ENCODE measurements around the gene ARRDC4. TPM values are rescaled to one million over a fixed set of nuclear protein-coding genes. Genes with fewer than 3 reads are reported as not detected.

The ARRDC4 gene
- polyA plus RNA-seq (2011; rRNA removed) (39.6 and 67.4 TPM in 2 replicates), polyA minus RNA-seq (2011; rRNA and poly(A)+ RNA removed) (26.9 and 29.3 TPM in 2 replicates)

GRCh38 chr15:97960364-97961066 is at the start of gene ARRDC4:
TSS of gene ARRDC4 (plus strand) at chr15:97960703. CDS start at chr15:97960862, 159 bp downstream.
- Histone ChIP-seq H3K36me3 (ENCODE audit: control insufficient read depth, insufficient read depth, low read length) (no peaks in the 10 kb centered on the region; the same call in 1 of the 2 replicates), H3K27me3 (ENCODE audit: control insufficient read depth, insufficient read depth, low read length) (no peaks in the 10 kb centered on the region), H3K4me3 (ENCODE audit: low read depth, low read length) (peak within 1 kb of the TSS; percentile 82)
- peak; percentile 100 for DNase-seq (ENCODE audit: low read depth)
- ChIA-PET POLR2A (interaction anchor here (0.5 kb wide), 1 partner anchor 122 kb away, joined by 5 read pairs; no protein-coding TSS in a partner anchor), CTCF (interaction anchor here (1.0 kb wide), 2 partner anchors 52 to 125 kb away, joined by 3 read pairs; no protein-coding TSS in a partner anchor)
- TF ChIP-seq, protein P1, sequence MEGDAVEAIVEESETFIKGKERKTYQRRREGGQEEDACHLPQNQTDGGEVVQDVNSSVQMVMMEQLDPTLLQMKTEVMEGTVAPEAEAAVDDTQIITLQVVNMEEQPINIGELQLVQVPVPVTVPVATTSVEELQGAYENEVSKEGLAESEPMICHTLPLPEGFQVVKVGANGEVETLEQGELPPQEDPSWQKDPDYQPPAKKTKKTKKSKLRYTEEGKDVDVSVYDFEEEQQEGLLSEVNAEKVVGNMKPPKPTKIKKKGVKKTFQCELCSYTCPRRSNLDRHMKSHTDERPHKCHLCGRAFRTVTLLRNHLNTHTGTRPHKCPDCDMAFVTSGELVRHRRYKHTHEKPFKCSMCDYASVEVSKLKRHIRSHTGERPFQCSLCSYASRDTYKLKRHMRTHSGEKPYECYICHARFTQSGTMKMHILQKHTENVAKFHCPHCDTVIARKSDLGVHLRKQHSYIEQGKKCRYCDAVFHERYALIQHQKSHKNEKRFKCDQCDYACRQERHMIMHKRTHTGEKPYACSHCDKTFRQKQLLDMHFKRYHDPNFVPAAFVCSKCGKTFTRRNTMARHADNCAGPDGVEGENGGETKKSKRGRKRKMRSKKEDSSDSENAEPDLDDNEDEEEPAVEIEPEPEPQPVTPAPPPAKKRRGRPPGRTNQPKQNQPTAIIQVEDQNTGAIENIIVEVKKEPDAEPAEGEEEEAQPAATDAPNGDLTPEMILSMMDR (IDR thresholded peaks at IDR 0.05; ENCODE audit: insufficient read depth, low read depth, low read length), result no peak

DNA sequence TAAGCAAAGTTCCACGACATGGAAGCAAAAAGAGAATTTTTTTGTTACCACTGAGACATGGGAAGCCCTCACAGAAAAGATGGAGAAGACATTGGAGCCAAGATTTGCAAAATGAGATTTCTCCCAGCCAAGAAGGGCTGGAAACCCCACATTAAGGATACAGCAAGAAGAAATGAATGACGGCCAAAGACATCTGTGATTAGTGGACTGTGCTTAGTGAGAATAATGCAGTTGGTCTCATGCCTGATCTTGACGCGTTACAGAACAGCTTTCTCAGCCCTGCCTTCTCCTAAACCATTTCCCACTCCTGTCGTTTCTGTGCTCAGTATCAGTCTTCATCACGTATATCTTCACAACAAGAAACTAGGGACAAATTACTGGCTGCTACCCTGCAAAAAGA is 45.8 kb upstream of the ARRDC4 start:
- POLR2A ChIA-PET, result no interaction called here
- CTCF ChIA-PET, result interaction anchor here (1.0 kb wide), 1 partner anchor 263 kb away, joined by 3 read pairs; no protein-coding TSS in a partner anchor

DNA sequence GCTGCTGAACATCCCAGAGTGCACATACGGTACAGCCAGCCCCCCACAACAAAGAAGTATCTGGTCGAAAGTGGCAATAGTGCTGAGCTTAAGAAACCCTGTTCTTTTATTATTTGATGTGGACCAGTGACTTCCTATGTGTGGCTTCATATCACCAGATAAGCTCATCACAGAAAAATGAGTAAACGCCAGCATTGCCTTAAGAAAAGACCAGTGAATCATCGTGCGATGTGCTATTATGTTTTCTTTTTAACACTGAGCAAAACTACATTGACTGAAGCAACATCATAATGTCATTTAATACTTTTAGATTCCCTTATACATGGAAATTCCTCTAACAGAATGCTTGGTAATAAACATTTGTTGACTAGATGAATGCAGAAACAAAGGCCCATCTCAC is 45.2 kb upstream of the ARRDC4 start:
- TF ChIP-seq, protein P1 (IDR thresholded peaks at IDR 0.05; ENCODE audit: insufficient read depth, low read depth, low read length), result no peak
- CTCF ChIA-PET, result interaction anchor here (1.0 kb wide), 1 partner anchor 263 kb away, joined by 3 read pairs; no protein-coding TSS in a partner anchor
- Histone ChIP-seq H3K27me3 (ENCODE audit: control insufficient read depth, insufficient read depth, low read length) (0 out of 2 replicates have a peak, but pooled peaks cover 1% of the 10 kb centered on the region), H3K4me3 (ENCODE audit: low read depth, low read length) (no peak overlapping the region), H3K36me3 (ENCODE audit: control insufficient read depth, insufficient read depth, low read length) (no peaks in the 10 kb centered on the region)
- no peak for DNase-seq (ENCODE audit: low read depth)
- POLR2A ChIA-PET, result no interaction called here

More for the DNA sequence above, 45.8 kb upstream of the ARRDC4 start:
- Histone ChIP-seq H3K36me3 (ENCODE audit: control insufficient read depth, insufficient read depth, low read length) (no peaks in the 10 kb centered on the region), H3K4me3 (ENCODE audit: low read depth, low read length) (no peak overlapping the region), H3K27me3 (ENCODE audit: control insufficient read depth, insufficient read depth, low read length) (0 out of 2 replicates have a peak, but pooled peaks cover 1% of the 10 kb centered on the region)
- TF ChIP-seq, protein P1 (IDR thresholded peaks at IDR 0.05; ENCODE audit: insufficient read depth, low read depth, low read length), result no peak
- DNase-seq (ENCODE audit: low read depth), result no peak

DNA sequence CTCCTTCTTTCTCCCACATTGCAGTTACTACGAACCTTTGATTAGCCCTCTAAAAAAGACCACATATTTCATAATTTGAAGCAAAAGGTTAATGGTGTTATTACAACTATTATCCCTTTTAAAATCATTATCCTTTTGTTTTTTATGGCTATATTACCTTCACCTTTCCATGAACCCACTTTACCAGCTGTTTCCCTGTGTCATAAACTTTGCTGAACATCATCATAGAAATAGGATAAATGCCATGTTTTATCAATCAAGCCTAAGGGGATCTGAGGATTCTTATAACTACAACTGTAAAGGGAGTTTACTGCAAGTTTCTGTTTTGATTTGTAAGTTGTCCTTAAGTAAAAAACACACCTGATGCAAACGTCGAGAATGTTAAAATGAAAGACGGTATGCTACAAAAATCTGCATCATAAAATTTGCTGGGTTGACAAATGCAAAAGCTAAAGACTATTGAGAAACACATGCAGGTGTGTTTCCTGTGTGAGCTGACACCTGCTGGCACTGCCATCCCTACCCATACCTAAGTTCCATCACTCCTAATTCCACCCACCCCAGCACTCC is 39.1 kb upstream of the ARRDC4 start:
- DNase-seq (ENCODE audit: low read depth), result no peak
- H3K27me3 ChIP-seq (ENCODE audit: control insufficient read depth, insufficient read depth, low read length), result 0 out of 2 replicates have a peak, but pooled peaks cover 1% of the 10 kb centered on the region
- no peaks in the 10 kb centered on the region for H3K36me3 ChIP-seq (ENCODE audit: control insufficient read depth, insufficient read depth, low read length)
- CTCF ChIA-PET, result interaction anchor here (0.7 kb wide), 1 partner anchor 254 kb away, joined by 3 read pairs; no protein-coding TSS in a partner anchor
- POLR2A ChIA-PET, result no interaction called here
- TF ChIP-seq, protein P1 (IDR thresholded peaks at IDR 0.05; ENCODE audit: insufficient read depth, low read depth, low read length), result no peak
- no peak overlapping the region for H3K4me3 ChIP-seq (ENCODE audit: low read depth, low read length)
